BJ (cell line): ENCODE measurements around the gene CMTR1. TPM values are rescaled to one million over a fixed set of nuclear protein-coding genes. Genes with fewer than 3 reads are reported as not detected.

Experiments used
- CTCF ChIA-PET: fragments of 350-600 bp; formaldehyde crosslinking; extraction: SDS; loops from one replicate; lab custom pipeline; 2021; ENCODE audit warnings: antibody characterized with exemption, inconsistent platforms; lab: Yijun Ruan, JAX
- POLR2A ChIA-PET: fragments of 300-600 bp; sonication (Branson Sonifier 250); formaldehyde crosslinking; extraction: SDS; loops from one replicate; lab custom pipeline; 2021; ENCODE audit warnings: antibody characterized with exemption; lab: Charles Lee
- DNase-seq: peaks from one replicate; pipeline ENCODE4 v3.0.0-alpha.2; 2011; ENCODE audit warnings: low read depth
- H3K27me3 ChIP-seq: 2 replicates; pipeline ENCODE4 v1.6.0; 2011; ENCODE audit warnings: low read length; ENCODE audit not compliant: control insufficient read depth, insufficient read depth
- H3K36me3 ChIP-seq: 2 replicates; pipeline ENCODE4 v1.5.1; 2011; ENCODE audit warnings: low read length; ENCODE audit not compliant: control insufficient read depth, insufficient read depth
- H3K4me3 ChIP-seq: 2 replicates; pipeline ENCODE4 v1.5.1; 2011; ENCODE audit warnings: low read depth, mild to moderate bottlenecking, control low read depth, low read length
- polyA plus RNA-seq: library from polyadenylated mRNA; depleted of rRNA; stranded (reverse); fragments of >200 nt; gene quantifications from 2 replicates; pipeline ENCODE4 v1.2.3, GENCODE V29; 2011
- TF ChIP-seq, protein P1 (sequence below): IDR thresholded peaks from 2 replicates; pipeline ENCODE4 v1.5.1; 2011; ENCODE audit warnings: low read depth, mild to moderate bottlenecking, control low read depth, inconsistent platforms, low read length, moderate library complexity; ENCODE audit not compliant: insufficient read depth

Gene CMTR1
- polyA plus RNA-seq, 1 experiment, result 25.2 TPM

DNA sequence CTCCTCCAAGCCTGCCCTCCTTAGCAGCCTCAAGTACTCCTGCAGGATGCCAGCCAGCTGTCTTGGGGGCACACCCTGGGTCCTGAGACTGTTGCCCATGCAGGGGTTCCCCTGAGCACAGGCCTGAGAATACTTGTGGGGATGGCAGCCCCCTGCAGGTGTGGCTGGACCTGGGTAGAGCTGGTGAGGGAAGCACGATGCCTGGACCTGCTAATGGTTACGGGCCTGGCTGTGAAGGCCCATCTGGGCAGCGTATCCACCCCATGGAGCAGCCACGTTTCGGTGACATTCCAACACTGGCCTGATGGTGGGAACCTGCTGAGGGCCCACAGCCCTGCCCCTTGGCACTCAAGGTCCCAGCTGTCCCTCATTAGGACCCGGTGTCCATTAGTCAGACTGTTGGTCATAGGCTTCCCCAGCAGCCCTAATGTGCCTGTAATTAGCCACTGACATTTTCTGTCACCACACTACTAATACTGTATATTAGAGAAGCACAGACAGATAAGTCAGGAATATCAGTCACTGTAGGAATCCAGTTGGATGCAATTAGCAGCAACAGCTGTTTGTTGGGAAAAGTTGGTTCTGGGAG lies 46.3 kb downstream of the CMTR1 start:
- DNase-seq, result no peak
- TF ChIP-seq, protein P1, sequence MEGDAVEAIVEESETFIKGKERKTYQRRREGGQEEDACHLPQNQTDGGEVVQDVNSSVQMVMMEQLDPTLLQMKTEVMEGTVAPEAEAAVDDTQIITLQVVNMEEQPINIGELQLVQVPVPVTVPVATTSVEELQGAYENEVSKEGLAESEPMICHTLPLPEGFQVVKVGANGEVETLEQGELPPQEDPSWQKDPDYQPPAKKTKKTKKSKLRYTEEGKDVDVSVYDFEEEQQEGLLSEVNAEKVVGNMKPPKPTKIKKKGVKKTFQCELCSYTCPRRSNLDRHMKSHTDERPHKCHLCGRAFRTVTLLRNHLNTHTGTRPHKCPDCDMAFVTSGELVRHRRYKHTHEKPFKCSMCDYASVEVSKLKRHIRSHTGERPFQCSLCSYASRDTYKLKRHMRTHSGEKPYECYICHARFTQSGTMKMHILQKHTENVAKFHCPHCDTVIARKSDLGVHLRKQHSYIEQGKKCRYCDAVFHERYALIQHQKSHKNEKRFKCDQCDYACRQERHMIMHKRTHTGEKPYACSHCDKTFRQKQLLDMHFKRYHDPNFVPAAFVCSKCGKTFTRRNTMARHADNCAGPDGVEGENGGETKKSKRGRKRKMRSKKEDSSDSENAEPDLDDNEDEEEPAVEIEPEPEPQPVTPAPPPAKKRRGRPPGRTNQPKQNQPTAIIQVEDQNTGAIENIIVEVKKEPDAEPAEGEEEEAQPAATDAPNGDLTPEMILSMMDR, result no peak
- POLR2A ChIA-PET, result no interaction called here
- CTCF ChIA-PET, result interaction anchor here (1.2 to 1.8 kb wide), 3 partner anchors 13 to 218 kb away, joined by 3 to 7 read pairs (median 3); partner anchors contain the start of gene MDGA1
- H3K36me3 ChIP-seq, result peaks cover 39% of the 10 kb centered on the region
- H3K4me3 ChIP-seq, result no peak overlapping the region
- H3K27me3 ChIP-seq, result no peaks in the 10 kb centered on the region

DNA sequence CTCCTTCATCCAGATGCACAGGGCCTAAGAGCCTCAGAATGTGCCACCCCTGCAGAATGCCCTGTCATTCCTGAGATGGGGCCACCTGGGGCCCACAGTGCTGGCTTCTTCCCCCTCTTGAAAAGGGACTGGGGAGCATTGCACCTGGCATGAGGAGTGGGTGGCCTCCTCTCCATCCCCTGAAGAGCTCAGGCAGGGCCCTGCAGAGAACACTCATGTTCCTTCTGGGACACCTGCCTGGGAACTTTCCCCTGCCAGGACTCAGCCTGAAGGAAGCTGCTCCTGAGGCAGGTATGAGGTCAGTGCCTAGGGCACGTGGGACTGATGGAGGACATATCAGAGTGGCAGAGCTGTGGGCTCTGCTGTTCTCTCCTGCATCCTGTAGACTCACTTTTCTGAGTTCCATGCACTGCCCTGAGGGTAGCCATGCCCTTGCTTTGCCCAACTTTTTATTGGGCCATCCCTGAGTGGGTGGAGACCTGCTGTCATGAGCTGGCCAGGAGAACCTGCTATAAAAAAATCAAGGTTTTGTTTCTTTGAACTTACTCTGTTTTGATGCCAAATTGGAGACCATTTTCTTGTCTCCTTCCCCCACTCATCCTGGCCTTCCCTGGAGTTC lies 47.2 kb downstream of the CMTR1 start:
- H3K27me3 ChIP-seq, result no peaks in the 10 kb centered on the region
- ChIA-PET CTCF (interaction anchor here (0.6 to 1.8 kb wide), 3 partner anchors 20 to 217 kb away, joined by 5 to 10 read pairs (median 7); partner anchors contain the start of genes CCDC167 and MDGA1), POLR2A (no interaction called here)
- no peak for DNase-seq
- peaks cover 32% of the 10 kb centered on the region for H3K36me3 ChIP-seq
- H3K4me3 ChIP-seq, result no peak overlapping the region
- TF ChIP-seq, protein P1, result no peak

GRCh38 chr6:37480951-37481534 lies 48.0 kb downstream of the CMTR1 start:
- TF ChIP-seq, protein P1, result no peak
- no peak for DNase-seq
- Histone ChIP-seq H3K4me3 (no peak overlapping the region), H3K36me3 (peaks cover 29% of the 10 kb centered on the region), H3K27me3 (no peaks in the 10 kb centered on the region)
- ChIA-PET CTCF (interaction anchor here (0.6 to 1.8 kb wide), 5 partner anchors 19 to 218 kb away, joined by 3 to 10 read pairs (median 5); partner anchors contain the start of genes CCDC167 and MDGA1), POLR2A (no interaction called here)

- Histone ChIP-seq H3K27me3 (no peaks in the 10 kb centered on the region), H3K36me3 (peaks cover 27% of the 10 kb centered on the region), H3K4me3 (no peak overlapping the region)
- ChIA-PET POLR2A (no interaction called here), CTCF (interaction anchor here (0.6 to 1.7 kb wide), 4 partner anchors 84 to 217 kb away, joined by 3 to 10 read pairs (median 3); no protein-coding TSS in a partner anchor)
- TF ChIP-seq, protein P1, result no peak
- DNase-seq, result no peak
Observed at GRCh38 chr6:37481711-37482605, 48.9 kb downstream of the CMTR1 start.
